Skeletal muscle satellite cell (primary cell): Measurements from ENCODE around the gene KLHL36. TPM values are rescaled to one million over a fixed set of nuclear protein-coding genes. Genes with fewer than 3 reads are reported as not detected.

Experiments used
- H3K27me3 ChIP-seq: 2 replicates; pipeline ENCODE4 v1.7.0; 2013; ENCODE audit warnings: low read length; ENCODE audit not compliant: control insufficient read depth, insufficient read depth
- H3K36me3 ChIP-seq: 2 replicates; pipeline ENCODE4 v1.7.0; 2013; ENCODE audit warnings: mild to moderate bottlenecking, control low read depth, low read length; ENCODE audit not compliant: insufficient read depth
- H3K4me1 ChIP-seq: 2 replicates; pipeline ENCODE4 v1.7.0; 2013; ENCODE audit warnings: low read length; ENCODE audit not compliant: control insufficient read depth, insufficient read depth
- H3K4me2 ChIP-seq: 2 replicates; pipeline ENCODE4 v1.7.0; 2013; ENCODE audit warnings: mild to moderate bottlenecking, low read length
- H3K4me3 ChIP-seq: 2 replicates; pipeline ENCODE4 v1.7.0; 2013; ENCODE audit warnings: low read length
- H3K9ac ChIP-seq: 2 replicates; pipeline ENCODE4 v1.7.0; 2013; ENCODE audit warnings: mild to moderate bottlenecking, low read depth, low read length, moderate library complexity
- H3K9me3 ChIP-seq: replicated peaks from 2 replicates; pipeline ENCODE4 v1.7.0; 2013; ENCODE audit warnings: mild to moderate bottlenecking, control low read depth, low read length
- total RNA-seq: library from RNA; depleted of rRNA; stranded (reverse); fragments of >200 nt; gene quantifications from 2 replicates; pipeline ENCODE4 v1.2.3, GENCODE V29; 2012; rRNA removed

KLHL36 gene
- total RNA-seq: 46.6 and 50.5 TPM in 2 replicates

GRCh38 chr16:84647828-84648594 lies at the start of gene KLHL36:
KLHL36 (plus strand) TSS chr16:84648511; CDS start chr16:84650868, 2,357 bp downstream.
- H3K36me3 ChIP-seq: peaks cover 19% of the 10 kb centered on the region
- H3K4me3 ChIP-seq: peak within 1 kb of the TSS; percentile 80
- H3K4me2 ChIP-seq: peak within 1 kb of the TSS; percentile 98
- peaks cover 48% of the 10 kb centered on the region for H3K4me1 ChIP-seq
- no peaks in the 10 kb centered on the region for H3K27me3 ChIP-seq
- peak within 1 kb of the TSS; percentile 78 for H3K9ac ChIP-seq
- H3K9me3 ChIP-seq: no peaks in the 10 kb centered on the region

- H3K4me1 ChIP-seq: peaks cover 51% of the 10 kb centered on the region
- peaks cover 5% of the 10 kb centered on the region for H3K36me3 ChIP-seq
- peak overlapping the region; percentile 29 for H3K4me3 ChIP-seq
These were observed 48.6 kb upstream of the KLHL36 start for GRCh38 chr16:84599521-84600202.

GRCh38 chr16:84600343-84601229 lies 47.7 kb upstream of the KLHL36 start:
- Histone ChIP-seq H3K4me1 (peaks cover 51% of the 10 kb centered on the region), H3K27me3 (no peaks in the 10 kb centered on the region), H3K36me3 (peaks cover 9% of the 10 kb centered on the region), H3K9ac (peak overlapping the region; percentile 57), H3K4me3 (peak overlapping the region; percentile 18), H3K9me3 (no peaks in the 10 kb centered on the region), H3K4me2 (peak overlapping the region; percentile 72)

More at GRCh38 chr16:84599521-84600202, 48.6 kb upstream of the KLHL36 start:
- peak overlapping the region; percentile 57 for H3K9ac ChIP-seq
- H3K9me3 ChIP-seq: no peaks in the 10 kb centered on the region
- no peaks in the 10 kb centered on the region for H3K27me3 ChIP-seq
- H3K4me2 ChIP-seq: peak overlapping the region; percentile 72

- H3K36me3 ChIP-seq: peaks cover 29% of the 10 kb centered on the region
- peak overlapping the region; percentile 73 for H3K9ac ChIP-seq
- H3K4me2 ChIP-seq: peak overlapping the region; percentile 88
- H3K4me1 ChIP-seq: peaks cover 48% of the 10 kb centered on the region
- no peaks in the 10 kb centered on the region for H3K9me3 ChIP-seq
- no peaks in the 10 kb centered on the region for H3K27me3 ChIP-seq
- peak overlapping the region; percentile 64 for H3K4me3 ChIP-seq
These were observed 45.0 kb upstream of the KLHL36 start for GRCh38 chr16:84603140-84603816.

- Histone ChIP-seq H3K27me3 (no peaks in the 10 kb centered on the region), H3K9me3 (no peaks in the 10 kb centered on the region), H3K36me3 (peaks cover 31% of the 10 kb centered on the region), H3K4me3 (no peak overlapping the region), H3K9ac (no peak overlapping the region), H3K4me2 (no peak overlapping the region), H3K4me1 (peaks cover 46% of the 10 kb centered on the region)
These were observed 44.4 kb upstream of the KLHL36 start for GRCh38 chr16:84603940-84604339.

GRCh38 chr16:84604477-84605013 lies 43.8 kb upstream of the KLHL36 start:
- H3K9me3 ChIP-seq: no peaks in the 10 kb centered on the region
- no peak overlapping the region for H3K4me3 ChIP-seq
- H3K4me2 ChIP-seq: no peak overlapping the region
- H3K4me1 ChIP-seq: peaks cover 40% of the 10 kb centered on the region
- H3K27me3 ChIP-seq: no peaks in the 10 kb centered on the region
- H3K36me3 ChIP-seq: peaks cover 34% of the 10 kb centered on the region
- H3K9ac ChIP-seq: no peak overlapping the region

- no peaks in the 10 kb centered on the region for H3K27me3 ChIP-seq
- no peak overlapping the region for H3K4me2 ChIP-seq
- peaks cover 31% of the 10 kb centered on the region for H3K4me1 ChIP-seq
- no peaks in the 10 kb centered on the region for H3K9me3 ChIP-seq
- H3K9ac ChIP-seq: no peak overlapping the region
- no peak overlapping the region for H3K4me3 ChIP-seq
- peaks cover 39% of the 10 kb centered on the region for H3K36me3 ChIP-seq
These were observed 42.9 kb upstream of the KLHL36 start for GRCh38 chr16:84605339-84605848.

GRCh38 chr16:84606081-84606875 lies 42.0 kb upstream of the KLHL36 start:
- Histone ChIP-seq H3K9me3 (no peaks in the 10 kb centered on the region), H3K4me2 (no peak overlapping the region), H3K36me3 (peaks cover 41% of the 10 kb centered on the region), H3K9ac (no peak overlapping the region), H3K27me3 (no peaks in the 10 kb centered on the region), H3K4me3 (no peak overlapping the region), H3K4me1 (peaks cover 22% of the 10 kb centered on the region)

GRCh38 chr16:84607061-84607460 lies 41.2 kb upstream of the KLHL36 start:
- H3K9me3 ChIP-seq: no peaks in the 10 kb centered on the region

GRCh38 chr16:84607694-84608093 lies 40.6 kb upstream of the KLHL36 start:
- H3K4me2 ChIP-seq: no peak overlapping the region
- no peaks in the 10 kb centered on the region for H3K27me3 ChIP-seq
- no peaks in the 10 kb centered on the region for H3K9me3 ChIP-seq
- H3K36me3 ChIP-seq: peaks cover 49% of the 10 kb centered on the region
- H3K4me1 ChIP-seq: peaks cover 9% of the 10 kb centered on the region
- H3K4me3 ChIP-seq: no peak overlapping the region
- no peak overlapping the region for H3K9ac ChIP-seq

More at GRCh38 chr16:84607061-84607460, 41.2 kb upstream of the KLHL36 start:
- Histone ChIP-seq H3K4me1 (peaks cover 14% of the 10 kb centered on the region), H3K36me3 (peaks cover 47% of the 10 kb centered on the region), H3K9ac (no peak overlapping the region), H3K27me3 (no peaks in the 10 kb centered on the region), H3K4me3 (no peak overlapping the region), H3K4me2 (no peak overlapping the region)
